Lower leg skin (tissue), 4 donors: ENCODE data around the gene IRX4. TPM values are rescaled to one million over a fixed set of nuclear protein-coding genes. Genes with fewer than 3 reads are reported as not detected.

Experiments used
- DNase-seq, 2 donors: peaks; one replicate each; pipeline ENCODE4 v3.0.0-alpha.2; 2019; ENCODE audit warnings: low spot score in 2 of 2
- H3K4me3 ChIP-seq: fragments of 200-600 bp; sonication (generic); 2 replicates; pipeline ENCODE4 v1.5.1; 2017; ENCODE audit warnings: mild to moderate bottlenecking, low read depth; ENCODE audit not compliant: poor library complexity, severe bottlenecking
- CTCF ChIP-seq, 3 donors: fragments of 450-650 bp; IDR thresholded peaks; one replicate each; pipeline ENCODE4 v1.5.1; 2016; ENCODE audit warnings: antibody characterized with exemption in 3 of 3, mild to moderate bottlenecking in 3 of 3, moderate library complexity in 2 of 3
- POLR2A ChIP-seq, 2 donors: fragments of 450-650 bp; IDR thresholded peaks; one replicate each; pipeline ENCODE4 v1.6.1; 2016 to 2017; ENCODE audit warnings: antibody characterized with exemption in 2 of 2, mild to moderate bottlenecking in 1 of 2, moderate library complexity in 1 of 2
- WGBS, 2 donors: methylation state at CpG; one replicate each; pipeline ENCODE4 v1.1.5; 2018; 5-methylcytosine and 5-hydroxymethylcytosine counted together
- intact Hi-C: fragments of 100-400 bp; cut with DNase I; formaldehyde crosslinking; loops from one replicate; pipeline ENCODE4 v1.15.0; 2023; ENCODE audit warnings: low total_unique reads
- total RNA-seq, 4 donors: library from RNA; depleted of rRNA; stranded (reverse); fragments of >200 nt; gene quantifications; one replicate each; pipeline ENCODE4 v1.1.0, GENCODE V29; 2016

The IRX4 gene
- total RNA-seq, 4 donors from 2014 or later, result 32.5 to 58.3 (median 48.5) TPM

DNA sequence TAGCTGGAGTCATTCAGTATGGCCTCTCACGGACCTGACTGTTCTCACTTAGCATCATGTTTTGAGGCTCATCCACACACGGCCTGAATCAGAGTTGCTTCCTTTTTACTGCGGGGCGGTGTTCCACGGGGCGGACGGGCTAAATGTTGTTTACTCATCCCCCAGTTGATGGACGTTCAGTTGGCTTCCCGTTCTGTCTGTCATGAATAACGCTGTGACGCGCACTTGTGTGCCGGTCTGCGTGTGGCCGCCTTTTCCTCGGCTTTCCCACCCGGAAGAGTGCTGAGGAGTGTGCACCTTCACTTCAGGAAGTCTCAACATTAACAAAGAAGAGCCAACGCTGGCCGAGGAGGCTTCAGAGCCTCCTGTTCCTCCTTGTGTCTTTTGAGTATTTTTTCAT is 39.0 kb upstream of the IRX4 start:
- DNase-seq, result peak in 1 of 2 donors; percentile 69
- WGBS, 2 donors, result 88 to 89% methylated on average over 19 of the region's 19 CpGs
- TF ChIP-seq CTCF (IDR thresholded peaks at IDR 0.05) (no peak), POLR2A (IDR thresholded peaks at IDR 0.05) (no peak)
- intact Hi-C loops, result no loop called here
- H3K4me3 ChIP-seq, result no peak overlapping the region

GRCh38 chr5:1919750-1920149 is 37.0 kb upstream of the IRX4 start:
- TF ChIP-seq CTCF (IDR thresholded peaks at IDR 0.05) (no peak), POLR2A (IDR thresholded peaks at IDR 0.05) (no peak)
- H3K4me3 ChIP-seq, result no peak overlapping the region
- intact Hi-C loops, result no loop called here
- 79 to 90% methylated on average over 6 of the region's 6 CpGs for WGBS, 2 donors
- peak in 1 of 2 donors; percentile 56 for DNase-seq

DNA sequence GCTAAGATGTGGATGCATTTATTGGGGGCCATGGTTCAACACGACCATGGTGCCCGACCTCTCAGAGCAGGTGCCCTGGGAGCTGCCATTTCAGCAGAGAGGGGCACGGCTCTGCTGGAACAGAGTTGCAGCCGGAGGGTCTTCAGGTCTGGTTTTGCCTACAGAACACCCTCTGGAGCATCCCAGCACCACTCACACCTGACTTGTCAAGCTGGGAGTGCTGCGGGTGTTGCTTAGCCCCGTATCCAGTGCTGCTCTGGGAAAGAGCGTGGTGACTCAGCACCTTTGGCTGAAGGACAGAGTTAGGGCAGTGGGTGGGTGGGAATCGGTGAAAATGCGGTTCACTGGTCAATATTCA is 36.5 kb upstream of the IRX4 start:
- DNase-seq, result peak in 1 of 2 donors; percentile 70
- TF ChIP-seq POLR2A (IDR thresholded peaks at IDR 0.05) (no peak), CTCF (IDR thresholded peaks at IDR 0.05) (no peak)
- H3K4me3 ChIP-seq, result no peak overlapping the region
- 81 to 82% methylated on average over 9 of the region's 9 CpGs for WGBS, 2 donors
- intact Hi-C loops, result no loop called here

DNA sequence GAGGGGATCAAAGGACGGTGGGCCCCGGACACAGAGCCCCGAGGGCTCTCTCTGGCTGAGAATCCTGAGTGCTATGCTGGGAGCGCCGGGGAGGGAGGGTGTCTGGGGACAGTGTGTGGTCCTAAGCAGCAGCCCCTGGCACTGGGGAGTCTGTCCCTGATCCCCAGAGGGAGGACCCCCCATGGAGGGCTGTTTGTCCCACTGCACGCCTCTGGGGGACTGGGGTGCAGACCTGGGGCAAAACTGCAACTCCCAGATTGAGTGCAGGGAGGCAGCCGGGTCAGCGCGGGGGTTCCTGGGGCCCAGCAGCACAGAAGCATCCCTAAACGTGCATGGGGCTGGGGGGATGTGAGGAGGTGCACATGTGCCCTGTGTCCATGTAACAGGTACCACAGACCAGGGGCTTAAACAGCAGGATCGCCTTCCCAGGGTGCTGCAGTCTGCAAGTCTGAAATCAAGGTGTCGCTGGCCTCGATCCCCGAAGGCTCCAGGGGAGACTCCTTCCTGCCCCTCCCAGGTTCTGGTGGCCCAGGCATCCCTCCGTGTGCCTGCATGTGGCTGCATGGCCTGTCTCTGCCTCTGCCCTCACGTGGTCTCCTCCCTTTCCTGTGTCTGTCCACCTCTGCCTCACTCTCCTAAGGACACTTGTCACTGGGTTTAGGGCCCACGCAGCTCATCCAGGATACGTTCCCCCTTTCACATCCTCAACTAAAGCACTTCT is 35.9 kb upstream of the IRX4 start:
- TF ChIP-seq POLR2A (IDR thresholded peaks at IDR 0.05) (no peak), CTCF (IDR thresholded peaks at IDR 0.05) (no peak)
- WGBS, 2 donors, result 85% methylated on average over 15 to 17 of the region's 18 CpGs
- no peak overlapping the region for H3K4me3 ChIP-seq
- DNase-seq, result peak in 1 of 2 donors; percentile 74
- intact Hi-C loops, result no loop called here

DNA sequence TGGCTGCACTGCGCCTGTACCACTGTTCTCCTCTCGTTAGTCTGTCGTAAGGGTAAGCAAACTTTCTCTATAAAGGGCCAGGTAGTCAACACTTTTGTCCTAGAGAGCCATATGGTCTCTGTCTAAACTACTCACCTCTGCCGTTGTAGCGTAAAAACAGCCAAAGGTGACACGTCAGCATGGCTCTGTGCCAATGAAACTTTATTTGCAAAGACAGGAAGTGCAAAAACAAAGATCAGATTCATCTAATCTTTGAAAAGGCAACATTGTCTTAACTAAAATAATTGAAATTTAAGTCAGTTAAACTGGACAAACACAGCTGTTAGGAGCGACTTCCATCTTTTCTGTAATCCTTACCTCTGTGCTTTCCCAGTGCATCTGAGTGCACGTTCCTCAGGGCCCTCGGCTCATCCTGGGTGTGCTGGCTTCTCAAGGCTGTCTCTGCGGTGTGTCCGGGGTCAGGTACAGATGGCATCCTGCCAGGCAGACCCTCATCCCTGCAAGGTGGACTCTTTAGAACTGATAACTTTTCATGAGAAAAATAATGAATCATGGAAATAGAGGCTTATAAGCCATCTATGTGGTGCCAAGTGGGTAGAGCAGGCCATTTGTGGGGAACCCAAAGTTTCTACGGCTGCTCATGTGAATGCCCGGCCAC is 35.2 kb upstream of the IRX4 start:
- peak in 1 of 2 donors; percentile 68 for DNase-seq
- TF ChIP-seq CTCF (IDR thresholded peaks at IDR 0.05), result no peak
- no peak for TF ChIP-seq POLR2A (IDR thresholded peaks at IDR 0.05)
- WGBS, 2 donors, result 55 to 59% methylated on average over 13 of the region's 13 CpGs
- no peak overlapping the region for H3K4me3 ChIP-seq
- intact Hi-C loops, result no loop called here
